Transverse colon (tissue), 4 donors: ENCODE data around the gene CPNE8.

Experiments used
- POLR2A ChIP-seq: fragments of 450-650 bp; IDR thresholded peaks from one replicate; pipeline ENCODE4 v1.6.1; 2016; ENCODE audit warnings: antibody characterized with exemption, mild to moderate bottlenecking, moderate library complexity
- POLR2AphosphoS5 ChIP-seq, 3 donors: sonication (generic); formaldehyde crosslinking; IDR thresholded peaks; one replicate each; pipeline ENCODE4 v1.6.1; 2016; ENCODE audit warnings: antibody characterized with exemption in 3 of 3
- TF ChIP-seq, protein P1 (sequence below), 5 experiments: fragments of 200-600 bp in 3 of 5; fragments of 450-650 bp in 2 of 5; sonication (generic) in 3 of 5; IDR thresholded peaks; 1 replicate in 2 of 5; 2 replicates in 3 of 5; pipeline ENCODE4 v1.5.1; 2016 to 2017; ENCODE audit warnings: antibody characterized with exemption in 5 of 5, inconsistent platforms in 3 of 5, mild to moderate bottlenecking in 2 of 5, moderate library complexity in 1 of 5

DNA sequence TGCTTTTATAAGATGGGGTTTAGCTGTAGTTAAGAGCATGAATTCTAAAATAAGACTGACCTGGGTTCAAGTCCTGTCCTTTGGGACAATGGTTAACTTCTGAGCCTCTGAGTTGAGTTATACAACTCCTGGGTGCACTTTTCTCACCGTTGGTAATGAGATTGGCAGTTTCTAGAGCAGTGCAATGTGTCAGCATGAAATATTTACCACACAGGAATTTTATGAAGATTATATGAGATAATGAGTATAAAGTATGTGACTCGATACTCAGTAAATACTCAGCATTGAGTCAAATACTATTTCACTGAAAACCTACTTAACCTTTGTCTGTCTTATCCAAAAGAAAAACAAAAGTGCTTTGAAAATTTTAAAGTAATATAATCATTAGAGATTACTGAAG is 214.2 kb downstream of the CPNE8 start:
- no peak for TF ChIP-seq POLR2A
- no peak for TF ChIP-seq POLR2AphosphoS5 (IDR thresholded peaks at IDR 0.05)
- TF ChIP-seq, protein P1, sequence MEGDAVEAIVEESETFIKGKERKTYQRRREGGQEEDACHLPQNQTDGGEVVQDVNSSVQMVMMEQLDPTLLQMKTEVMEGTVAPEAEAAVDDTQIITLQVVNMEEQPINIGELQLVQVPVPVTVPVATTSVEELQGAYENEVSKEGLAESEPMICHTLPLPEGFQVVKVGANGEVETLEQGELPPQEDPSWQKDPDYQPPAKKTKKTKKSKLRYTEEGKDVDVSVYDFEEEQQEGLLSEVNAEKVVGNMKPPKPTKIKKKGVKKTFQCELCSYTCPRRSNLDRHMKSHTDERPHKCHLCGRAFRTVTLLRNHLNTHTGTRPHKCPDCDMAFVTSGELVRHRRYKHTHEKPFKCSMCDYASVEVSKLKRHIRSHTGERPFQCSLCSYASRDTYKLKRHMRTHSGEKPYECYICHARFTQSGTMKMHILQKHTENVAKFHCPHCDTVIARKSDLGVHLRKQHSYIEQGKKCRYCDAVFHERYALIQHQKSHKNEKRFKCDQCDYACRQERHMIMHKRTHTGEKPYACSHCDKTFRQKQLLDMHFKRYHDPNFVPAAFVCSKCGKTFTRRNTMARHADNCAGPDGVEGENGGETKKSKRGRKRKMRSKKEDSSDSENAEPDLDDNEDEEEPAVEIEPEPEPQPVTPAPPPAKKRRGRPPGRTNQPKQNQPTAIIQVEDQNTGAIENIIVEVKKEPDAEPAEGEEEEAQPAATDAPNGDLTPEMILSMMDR (IDR thresholded peaks at IDR 0.05): no peak
